Keratinocyte (primary cell): ENCODE data around the gene TMEM245. TPM values are rescaled to one million over a fixed set of nuclear protein-coding genes. Genes with fewer than 3 reads are reported as not detected.

Experiments used
- DNase-seq: peaks from one replicate; pipeline ENCODE4 v3.0.0-alpha.2; 2011; ENCODE audit warnings: low read depth, missing footprints, low spot score
- FAIRE-seq: peaks from 2 replicates; lab custom pipeline; 2011; peaks lifted over from hg19 to GRCh38; lab: Jason Lieb, UNC
- H2AFZ ChIP-seq: 2 replicates; pipeline ENCODE4 v1.6.0; 2012; ENCODE audit warnings: low read length, control low read depth, inconsistent platforms; ENCODE audit not compliant: control insufficient read depth
- H3K27ac ChIP-seq: 2 replicates; pipeline ENCODE4 v1.5.1; 2011; ENCODE audit warnings: low read length; ENCODE audit not compliant: control insufficient read depth, insufficient read depth
- H3K27me3 ChIP-seq: 3 replicates; pipeline ENCODE4 v1.6.0; 2011; ENCODE audit warnings: low read length; ENCODE audit not compliant: control insufficient read depth, insufficient read depth; ENCODE audit errors: extremely low read depth
- H3K36me3 ChIP-seq, 2 experiments: 2 replicates in 1 of 2; 3 replicates in 1 of 2; pipeline ENCODE4 v1.5.1; 2011; ENCODE audit warnings: low read length in 2 of 2, mild to moderate bottlenecking in 1 of 2; ENCODE audit not compliant: control insufficient read depth in 2 of 2, insufficient read depth in 2 of 2; ENCODE audit errors: extremely low read depth in 1 of 2
- H3K4me1 ChIP-seq: 3 replicates; pipeline ENCODE4 v1.5.1; 2011; ENCODE audit warnings: low read length; ENCODE audit not compliant: control insufficient read depth, insufficient read depth; ENCODE audit errors: extremely low read depth
- H3K4me2 ChIP-seq: 3 replicates; pipeline ENCODE4 v1.6.0; 2011; ENCODE audit warnings: low read depth, low read length; ENCODE audit not compliant: control insufficient read depth, insufficient read depth; ENCODE audit errors: extremely low read depth
- H3K4me3 ChIP-seq, 3 experiments: fragments of 200-600 bp in 1 of 3; sonication (generic) in 1 of 3; 2 replicates in 2 of 3; 3 replicates in 1 of 3; pipeline ENCODE4 v1.5.1; 2011 to 2016; ENCODE audit warnings: low read length in 3 of 3, mild to moderate bottlenecking in 3 of 3, control low read depth in 2 of 3, inconsistent platforms in 1 of 3, low read depth in 1 of 3, mixed read lengths in 1 of 3, mixed run types in 1 of 3, moderate library complexity in 1 of 3; ENCODE audit not compliant: control insufficient read depth in 2 of 3, insufficient read depth in 2 of 3; ENCODE audit errors: extremely low read depth in 1 of 3
- H3K79me2 ChIP-seq: 2 replicates; pipeline ENCODE4 v1.6.0; 2012; ENCODE audit warnings: low read length; ENCODE audit not compliant: control insufficient read depth, insufficient read depth
- H3K9ac ChIP-seq: 3 replicates; pipeline ENCODE4 v1.6.0; 2011; ENCODE audit warnings: low read length; ENCODE audit not compliant: control insufficient read depth, insufficient read depth; ENCODE audit errors: extremely low read depth
- H3K9me1 ChIP-seq: 3 replicates; pipeline ENCODE4 v1.6.0; 2011; ENCODE audit warnings: low read length; ENCODE audit not compliant: control insufficient read depth, insufficient read depth; ENCODE audit errors: extremely low read depth
- H3K9me3 ChIP-seq: 2 replicates; pipeline ENCODE4 v1.5.1; 2012; ENCODE audit warnings: low read depth, low read length; ENCODE audit not compliant: control insufficient read depth
- H4K20me1 ChIP-seq: 3 replicates; pipeline ENCODE4 v1.6.0; 2011; ENCODE audit warnings: low read length; ENCODE audit not compliant: control insufficient read depth, insufficient read depth; ENCODE audit errors: extremely low read depth
- CTCF ChIP-seq, 3 experiments: IDR thresholded peaks in 1 of 3; conservative IDR thresholded peaks in 1 of 3; optimal IDR thresholded peaks in 1 of 3; 2 replicates in 2 of 3; 3 replicates in 1 of 3; pipeline versions ENCODE3 to v1.5.1; 2011; ENCODE audit warnings: low read length in 3 of 3, mild to moderate bottlenecking in 3 of 3, moderate library complexity in 2 of 3, control low read depth in 1 of 3, inconsistent platforms in 1 of 3; ENCODE audit not compliant: insufficient read depth in 2 of 3; ENCODE audit errors: extremely low read depth in 1 of 3
- EZH2 ChIP-seq: IDR thresholded peaks from one replicate; pipeline ENCODE4 v1.6.1; 2012; ENCODE audit warnings: inconsistent platforms, mild to moderate bottlenecking, low read length, moderate library complexity
- dilution Hi-C: fragments of 300-500 bp; cut with MboI; formaldehyde crosslinking; loops from one replicate; pipeline ENCODE4 v1.7.0; 2020; ENCODE audit warnings: low sequenced_read_pairs; ENCODE audit not compliant: extremely low pct_ligation_motif_present
- polyA plus RNA-seq, 5 experiments: library from polyadenylated mRNA; depleted of rRNA in 3 of 5; stranded (reverse) in 3 of 5; stranded (forward) in 1 of 5; unstranded in 1 of 5; fragments of >200 nt; gene quantifications; 1 replicate in 1 of 5; 2 replicates in 3 of 5; 3 replicates in 1 of 5; pipeline versions ENCODE4 v1.2.1 to v1.2.3, GENCODE V29; 2011 to 2012; ENCODE audit warnings: missing spikeins in 2 of 5, low read depth in 1 of 5, low replicate concordance in 1 of 5

The TMEM245 gene
- polyA plus RNA-seq, 1 donor (not counting 4 experiments of a cell fraction or from before 2014, with no cell fraction given), result 40.0 TPM

DNA sequence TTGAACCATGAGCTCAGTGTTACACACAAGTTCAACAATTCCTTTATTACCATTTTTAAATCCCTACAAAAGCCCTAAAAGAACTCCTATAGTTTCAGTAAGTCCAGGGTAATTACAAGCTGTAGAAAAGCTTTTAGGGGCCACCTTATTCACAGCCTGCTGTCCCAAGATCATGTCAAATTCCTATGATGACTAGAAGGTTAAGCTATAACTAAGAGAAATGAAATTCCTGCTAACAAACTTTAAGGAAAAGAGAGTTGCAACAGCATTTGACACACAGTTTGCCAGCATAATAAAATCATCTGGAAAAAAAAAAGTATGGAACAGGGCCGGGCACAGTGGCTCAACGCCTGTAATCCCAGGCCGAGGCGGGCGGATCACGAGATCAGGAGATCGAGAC lies 31.5 kb downstream of the TMEM245 start:
- no peak for TF ChIP-seq EZH2
- no peak for TF ChIP-seq CTCF (optimal IDR thresholded peaks at IDR 0.05 in 1 of 3, IDR thresholded peaks at IDR 0.05 in 1 of 3, conservative IDR thresholded peaks at IDR 0.05 in 1 of 3; ENCODE audit: extremely low read depth in 1 of 3, insufficient read depth in 2 of 3, low read length in 3 of 3)
- Histone ChIP-seq H3K9me3 (no peaks in the 10 kb centered on the region), H3K9me1 (no peaks in the 10 kb centered on the region), H3K9ac (no peak overlapping the region), H3K4me1 (peaks cover 5% of the 10 kb centered on the region), H3K27ac (no peak overlapping the region), H4K20me1 (no peaks in the 10 kb centered on the region), H3K4me3 (no peak overlapping the region), H3K27me3 (no peaks in the 10 kb centered on the region), H2AFZ (no peak overlapping the region), H3K4me2 (no peak overlapping the region), H3K79me2 (peaks cover 7% of the 10 kb centered on the region), H3K36me3 (peaks cover 3 to 21% of the 10 kb centered on the region in 2 experiments)
- FAIRE-seq (no peak), DNase-seq (no peak)
- dilution Hi-C loops, result no loop called here

DNA sequence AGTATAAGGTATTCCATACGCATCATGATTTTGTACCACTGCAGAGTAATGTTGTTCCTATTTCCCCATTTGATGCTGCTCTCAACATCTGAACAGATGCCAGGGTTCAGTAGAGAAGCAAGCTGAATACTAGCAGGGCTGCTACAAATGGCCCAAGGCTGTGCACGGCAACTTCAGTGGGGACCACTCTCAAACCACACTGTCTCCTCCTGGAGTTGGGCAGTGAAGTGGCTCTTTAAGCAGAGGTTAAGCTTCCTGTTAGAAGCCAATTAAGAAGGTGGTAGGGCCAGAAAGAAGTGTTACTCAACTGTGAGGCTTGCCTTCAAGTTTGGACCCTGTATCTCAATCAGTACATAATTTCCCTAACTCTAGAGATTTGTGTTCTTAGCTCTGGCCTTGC lies 32.0 kb downstream of the TMEM245 start:
- Histone ChIP-seq H3K79me2 (peaks cover 5% of the 10 kb centered on the region), H3K4me3 (no peak overlapping the region), H3K9me3 (no peaks in the 10 kb centered on the region), H3K36me3 (peaks cover 3 to 21% of the 10 kb centered on the region in 2 experiments), H3K9ac (no peak overlapping the region), H2AFZ (no peak overlapping the region), H4K20me1 (no peaks in the 10 kb centered on the region), H3K9me1 (no peaks in the 10 kb centered on the region), H3K27me3 (no peaks in the 10 kb centered on the region), H3K4me2 (no peak overlapping the region), H3K4me1 (peaks cover 5% of the 10 kb centered on the region), H3K27ac (no peak overlapping the region)
- dilution Hi-C loops, result no loop called here
- FAIRE-seq (no peak), DNase-seq (no peak)
- TF ChIP-seq EZH2 (no peak), CTCF (optimal IDR thresholded peaks at IDR 0.05 in 1 of 3, IDR thresholded peaks at IDR 0.05 in 1 of 3, conservative IDR thresholded peaks at IDR 0.05 in 1 of 3; ENCODE audit: extremely low read depth in 1 of 3, insufficient read depth in 2 of 3, low read length in 3 of 3) (no peak)
